Muscle of back (tissue), 13 donors: Measurements from ENCODE around the gene VGF. TPM values are rescaled to one million over a fixed set of nuclear protein-coding genes. Genes with fewer than 3 reads are reported as not detected.
A peak's percentile ranks its signal among the peaks of the same experiment; 100 is the strongest.
"Not testable (repeated sequence)": the region's sequence is repeated elsewhere in the genome, so short reads cannot be mapped to it uniquely, and the experiment has no call there.

ENCODE experiments used
- DNase-seq, 3 donors: peaks; one replicate each; pipeline versions ENCODE4 v3.0.0 to v3.0.0-alpha.2; 2013
- long read RNA-seq, 9 donors: transcript quantifications; one replicate each; lab custom pipeline, GENCODE V29; 2026
- polyA plus RNA-seq, 10 donors: library from polyadenylated mRNA; unstranded; fragments of 120-200 nt; gene quantifications; one replicate each; pipeline ENCODE4 v1.2.1, GENCODE V29; 2013; ENCODE audit not compliant: insufficient read length in 10 of 10

Gene VGF
- polyA plus RNA-seq: not detected
- long read RNA-seq, donor 1: 0 reads
- long read RNA-seq, donor 2: 0 reads
- long read RNA-seq, donor 3: 0 reads
- long read RNA-seq, donor 4: 0 reads
- long read RNA-seq, donor 5: 0 reads
- long read RNA-seq, donor 6: 0 reads
- long read RNA-seq, donor 7: 0 reads
- long read RNA-seq, donor 8: 0 reads
- long read RNA-seq, donor 9: 0 reads

- DNase-seq: peak; percentile 92 to 95 (median 92)
Measured at GRCh38 chr7:101165075-101165957, at the start of gene VGF. Gene VGF (minus strand): TSS chr7:101165569. CDS start chr7:101164843, 726 bp downstream.

GRCh38 chr7:101212014-101212413 lies 46.6 kb upstream of the VGF start:
- no peak for DNase-seq

- DNase-seq: no peak
Measured at GRCh38 chr7:101211501-101211900, 46.1 kb upstream of the VGF start.

GRCh38 chr7:101210143-101210542 lies 44.8 kb upstream of the VGF start:
- no peak for DNase-seq

GRCh38 chr7:101208794-101209193 lies 43.4 kb upstream of the VGF start:
- no peak for DNase-seq

GRCh38 chr7:101207459-101207858 lies 42.1 kb upstream of the VGF start:
- DNase-seq: no peak

- DNase-seq: no peak
Measured at GRCh38 chr7:101206665-101207042, 41.3 kb upstream of the VGF start.

- no peak for DNase-seq
Measured at GRCh38 chr7:101205901-101206664, 40.7 kb upstream of the VGF start.

GRCh38 chr7:101203740-101204738 lies 38.7 kb upstream of the VGF start:
- not testable (repeated sequence) for DNase-seq

- DNase-seq: no peak
Measured at GRCh38 chr7:101202603-101202918, 37.2 kb upstream of the VGF start.

- DNase-seq: no peak
Measured at GRCh38 chr7:101201695-101202602, 36.6 kb upstream of the VGF start.

- DNase-seq: no peak
Measured at GRCh38 chr7:101200862-101201599, 35.7 kb upstream of the VGF start, which contains the start of gene MOGAT3. Gene MOGAT3 (minus strand): TSS chr7:101201036. CDS start chr7:101200854, 182 bp downstream.

GRCh38 chr7:101200504-101200861 lies 35.1 kb upstream of the VGF start:
- DNase-seq: no peak

- not testable (repeated sequence) for DNase-seq
Measured at GRCh38 chr7:101199522-101199921, 34.2 kb upstream of the VGF start.

- no peak for DNase-seq
Measured at GRCh38 chr7:101198476-101198875, 33.1 kb upstream of the VGF start.

- DNase-seq: no peak
Measured at GRCh38 chr7:101197991-101198390, 32.6 kb upstream of the VGF start.

- no peak for DNase-seq
Measured at GRCh38 chr7:101195884-101196283, 30.5 kb upstream of the VGF start.

- DNase-seq: no peak
Measured at GRCh38 chr7:101189109-101189508, 23.7 kb upstream of the VGF start.

GRCh38 chr7:101186844-101187428 lies 21.6 kb upstream of the VGF start:
- no peak for DNase-seq
